ENCODE results near the gene ZNF575.

The ZNF575 gene, protein sequence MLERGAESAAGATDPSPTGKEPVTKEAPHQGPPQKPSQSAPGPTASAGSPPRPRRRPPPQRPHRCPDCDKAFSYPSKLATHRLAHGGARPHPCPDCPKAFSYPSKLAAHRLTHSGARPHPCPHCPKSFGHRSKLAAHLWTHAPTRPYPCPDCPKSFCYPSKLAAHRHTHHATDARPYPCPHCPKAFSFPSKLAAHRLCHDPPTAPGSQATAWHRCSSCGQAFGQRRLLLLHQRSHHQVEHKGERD

DNA sequence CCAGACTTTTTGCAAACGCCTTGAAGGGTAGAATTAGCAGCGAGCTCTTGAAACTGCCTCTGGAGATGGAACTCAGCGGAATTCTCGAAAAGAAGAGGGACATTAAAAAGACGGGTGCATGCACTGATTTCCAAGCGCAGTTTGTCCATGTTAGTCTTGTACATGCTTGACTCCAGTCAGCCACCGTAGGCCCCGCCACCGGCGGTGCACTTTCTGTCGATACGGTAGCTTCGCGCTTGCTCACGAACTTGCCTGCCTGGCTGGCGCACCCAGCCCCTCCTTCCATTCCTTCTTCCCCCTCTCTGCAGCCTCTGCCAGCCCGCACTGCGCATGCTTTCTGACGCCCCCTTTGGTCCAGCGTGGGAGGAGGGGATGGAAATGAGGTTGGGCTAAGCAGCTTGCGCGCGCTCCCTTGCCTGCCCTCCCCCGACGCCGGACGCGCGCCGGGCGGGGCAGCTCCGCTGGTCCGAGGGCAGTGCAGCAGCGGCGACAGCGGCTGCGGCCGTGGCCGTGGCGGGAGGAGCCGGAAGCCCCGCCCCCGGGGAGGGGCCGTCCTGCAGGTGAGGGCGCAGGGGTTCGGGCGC lies at the start of gene ZNF575:
Gene ZNF575 (plus strand): TSS at position 227 of the 584 bp plus-strand sequence. CDS start 1,235 bp downstream, outside the sequence.
- DNase-seq, result peak; percentile 98

DNA sequence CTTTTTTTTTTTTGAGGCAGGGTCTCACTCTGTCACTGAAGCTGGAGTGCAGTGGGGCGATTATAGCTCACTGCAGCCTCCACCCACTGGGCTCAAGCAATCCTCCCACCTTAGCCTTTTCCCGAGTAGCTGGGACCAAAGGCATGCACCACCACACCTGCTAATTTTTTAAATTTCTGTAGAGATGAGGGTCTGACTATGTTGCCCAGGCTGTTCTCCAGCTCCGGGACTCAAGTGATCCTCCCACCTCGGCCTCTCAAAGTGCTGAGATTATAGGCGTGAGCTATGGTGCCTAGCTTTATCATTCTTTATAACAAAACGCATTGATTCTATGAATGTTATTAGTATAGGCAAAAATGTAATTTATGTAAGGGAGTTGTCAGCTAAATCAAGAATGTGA lies 49.7 kb upstream of the ZNF575 start:
- DNase-seq, result no peak

DNA sequence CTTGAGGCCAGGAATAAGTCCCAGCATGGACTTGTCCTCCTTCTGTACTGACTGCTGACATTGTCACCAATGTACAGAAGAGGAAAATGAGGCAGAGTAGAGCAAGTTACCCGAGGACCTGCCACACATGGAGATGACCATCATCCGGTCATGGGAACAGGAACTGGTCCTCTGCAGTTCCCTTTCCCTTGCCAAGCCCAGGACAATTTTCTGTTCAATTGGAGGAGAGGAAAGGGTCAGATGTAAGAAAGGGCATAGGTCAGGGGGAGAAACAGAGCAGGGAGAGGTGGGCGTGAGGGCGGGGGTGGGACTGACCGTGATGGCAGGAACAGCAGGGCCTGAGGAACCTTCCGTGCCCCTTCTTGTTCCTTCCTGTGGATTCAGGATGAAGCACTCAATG lies 47.0 kb upstream of the ZNF575 start:
- DNase-seq, result no peak

DNA sequence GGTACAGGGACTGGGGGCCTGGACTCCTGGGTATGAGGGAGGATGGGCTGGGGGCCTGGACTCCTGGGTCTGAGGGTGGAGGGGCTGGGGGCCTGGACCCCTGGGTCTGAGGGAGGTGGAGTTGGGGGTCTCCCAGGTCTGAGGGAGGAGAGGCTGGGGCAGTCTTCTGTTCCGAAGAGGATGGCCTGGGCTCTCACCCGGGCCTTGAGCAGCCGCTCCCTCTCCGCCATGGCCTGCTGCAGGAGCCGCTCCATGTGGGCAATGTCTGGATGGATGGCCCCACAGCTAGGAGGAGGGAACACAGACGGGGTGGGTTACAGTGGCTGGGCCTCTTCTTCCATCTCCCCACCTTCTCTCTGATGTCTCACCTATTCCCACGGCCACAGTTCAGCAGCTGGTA lies 46.6 kb upstream of the ZNF575 start:
- no peak for DNase-seq

DNA sequence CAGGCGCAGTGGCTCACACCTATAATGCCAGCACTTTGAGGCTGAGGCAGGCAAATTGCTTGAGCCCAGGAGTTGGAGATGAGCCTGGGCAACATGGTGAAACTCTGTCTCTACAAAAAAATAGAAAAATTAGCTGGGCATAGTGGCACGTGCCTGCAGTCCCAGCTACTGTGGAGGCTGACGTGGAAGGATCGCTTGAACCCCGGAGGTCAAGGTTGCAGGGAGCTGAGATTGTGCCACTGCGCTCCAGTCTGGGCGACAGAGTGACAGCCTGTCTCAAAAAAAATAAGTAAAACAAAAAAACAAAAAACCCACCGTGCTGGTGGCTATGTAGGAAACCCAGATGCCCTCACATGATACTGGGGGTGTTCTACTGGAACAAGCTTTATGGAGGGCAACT lies 44.8 kb upstream of the ZNF575 start:
- DNase-seq, result no peak

DNA sequence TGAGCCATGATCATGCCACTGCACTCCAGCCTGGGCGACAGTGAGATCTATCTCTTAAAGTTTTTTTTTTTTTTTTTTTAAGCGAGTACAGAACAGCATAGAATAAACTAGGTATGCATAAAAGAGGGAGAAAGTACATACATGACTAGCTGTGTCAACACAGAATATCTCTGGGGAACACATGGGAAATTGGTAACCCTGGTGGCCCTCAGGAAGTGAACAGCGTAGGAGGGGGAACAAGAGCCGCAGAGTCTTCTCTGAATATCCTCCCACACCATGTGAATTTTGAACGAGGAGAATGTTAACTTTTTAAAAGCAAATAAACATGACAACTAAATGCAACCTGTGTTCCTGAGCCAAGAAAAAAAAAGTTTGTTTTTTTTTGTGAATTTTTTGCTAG lies 43.7 kb upstream of the ZNF575 start:
- DNase-seq, result no peak

DNA sequence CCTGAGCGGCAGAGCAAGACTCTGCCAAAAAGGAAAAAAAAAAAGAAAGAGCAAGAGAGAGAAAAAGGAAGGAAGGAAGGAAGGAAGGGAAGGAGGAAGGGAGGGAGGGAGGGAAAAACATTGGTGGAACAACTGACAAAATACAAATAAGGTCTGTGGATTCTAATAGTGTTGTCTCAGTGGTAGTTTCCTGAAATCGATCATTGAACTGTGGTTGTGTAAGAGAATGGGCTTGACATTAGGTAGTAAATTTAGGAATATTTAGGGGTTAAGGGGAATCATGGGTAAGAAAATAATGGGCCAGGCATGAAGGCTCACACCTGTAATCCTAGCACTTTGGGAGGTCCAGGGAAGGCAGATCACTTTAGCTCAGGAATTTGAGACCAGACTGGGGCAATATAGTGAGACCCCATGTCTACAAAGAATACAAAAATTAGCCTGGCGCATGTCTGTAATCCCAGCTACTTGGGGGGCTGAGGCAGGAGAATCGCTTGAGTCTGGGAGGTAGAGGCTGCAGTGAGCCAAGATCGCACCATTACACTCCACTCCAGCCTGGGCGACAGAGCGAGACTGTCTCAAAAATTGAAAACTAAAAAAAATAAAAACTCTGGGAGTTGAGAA lies 42.9 kb upstream of the ZNF575 start:
- DNase-seq, result no peak

DNA sequence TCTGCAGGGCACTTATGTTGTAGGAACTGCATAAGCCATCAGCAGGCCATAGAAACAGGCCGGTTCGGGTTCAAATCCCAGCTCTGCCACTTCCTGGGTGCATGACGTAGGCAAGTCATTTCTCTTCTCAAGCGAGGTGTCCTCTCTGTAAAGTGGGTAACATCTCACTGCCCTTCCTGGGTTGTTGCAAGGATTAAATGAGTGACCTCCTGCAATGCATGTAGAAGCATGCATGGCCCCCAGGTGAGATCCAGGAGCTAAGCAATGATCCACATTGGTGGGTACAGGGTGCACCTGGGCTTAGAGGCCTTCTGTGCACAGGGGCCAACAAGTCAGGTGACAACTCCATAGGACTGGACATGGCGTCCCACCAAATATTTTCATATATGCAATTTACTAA lies 42.2 kb upstream of the ZNF575 start:
- DNase-seq, result no peak

DNA sequence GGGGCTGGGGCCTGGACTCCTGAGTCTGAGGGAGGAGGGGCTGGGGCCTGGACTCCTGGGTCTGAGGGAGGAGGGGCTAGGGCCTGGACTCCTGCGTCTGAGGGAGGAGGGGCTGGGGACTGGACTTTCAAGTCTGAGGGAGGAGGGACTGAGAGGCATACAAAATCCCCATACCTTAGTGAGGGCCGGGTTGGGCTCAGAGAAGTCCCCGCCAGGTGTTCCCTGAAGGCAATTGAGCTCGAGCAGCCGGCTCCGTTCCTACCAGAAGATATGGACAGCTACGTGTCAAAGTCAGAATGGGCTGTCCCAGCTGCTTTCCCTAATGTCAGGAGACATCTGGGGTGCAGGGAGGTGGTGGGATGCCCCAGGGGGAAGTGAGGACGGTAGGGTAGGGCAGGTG lies 37.9 kb upstream of the ZNF575 start:
- no peak for DNase-seq

DNA sequence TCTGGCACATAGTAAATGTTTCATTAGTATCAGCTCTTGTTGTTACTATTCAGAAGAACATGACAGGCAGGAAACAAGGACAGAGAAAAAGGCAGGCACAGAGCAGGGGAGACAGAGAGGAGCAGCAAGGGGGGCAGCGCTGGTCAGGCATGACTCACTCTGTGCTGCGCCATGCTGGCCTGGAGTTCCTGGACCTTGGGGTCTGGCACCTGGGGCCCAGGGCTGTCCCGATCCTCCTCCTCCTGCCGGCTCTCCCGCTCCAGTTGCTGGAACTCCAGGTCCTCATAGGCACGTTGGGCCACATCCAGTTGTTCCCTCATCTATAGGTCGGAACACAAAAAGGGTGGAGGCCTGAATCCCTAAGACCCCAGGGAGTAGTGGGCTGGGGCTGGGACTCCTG lies 36.0 kb upstream of the ZNF575 start:
- DNase-seq, result no peak

DNA sequence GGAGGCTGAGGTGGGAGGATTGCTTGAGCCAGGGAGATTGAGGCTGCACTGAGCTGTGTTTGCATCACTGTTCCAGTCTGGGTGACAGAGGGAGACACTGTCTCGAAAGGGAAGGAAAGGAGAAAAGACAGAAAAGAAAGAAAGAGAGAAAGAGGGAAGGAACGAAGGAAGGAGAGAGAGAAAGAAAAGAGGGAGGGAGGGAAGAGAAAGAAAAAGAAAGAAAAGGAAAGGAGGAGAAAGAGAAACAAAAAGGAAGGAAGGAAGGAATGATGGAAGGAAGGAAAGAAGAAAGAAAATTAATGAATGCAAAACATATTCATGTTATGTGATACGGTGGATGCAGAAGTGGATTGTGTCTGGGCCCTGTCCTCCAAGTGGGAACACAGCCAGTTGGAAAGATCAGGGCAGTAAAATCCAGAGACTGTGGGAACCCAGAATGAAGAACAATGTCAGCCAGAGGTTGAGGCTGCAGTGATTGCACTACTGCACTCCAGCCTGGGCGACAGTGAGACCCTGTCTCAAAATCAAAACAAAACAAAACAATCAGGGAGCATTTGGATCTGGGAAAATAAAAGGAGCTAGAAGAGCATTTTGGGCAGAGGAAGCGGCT lies 34.6 kb upstream of the ZNF575 start:
- no peak for DNase-seq

DNA sequence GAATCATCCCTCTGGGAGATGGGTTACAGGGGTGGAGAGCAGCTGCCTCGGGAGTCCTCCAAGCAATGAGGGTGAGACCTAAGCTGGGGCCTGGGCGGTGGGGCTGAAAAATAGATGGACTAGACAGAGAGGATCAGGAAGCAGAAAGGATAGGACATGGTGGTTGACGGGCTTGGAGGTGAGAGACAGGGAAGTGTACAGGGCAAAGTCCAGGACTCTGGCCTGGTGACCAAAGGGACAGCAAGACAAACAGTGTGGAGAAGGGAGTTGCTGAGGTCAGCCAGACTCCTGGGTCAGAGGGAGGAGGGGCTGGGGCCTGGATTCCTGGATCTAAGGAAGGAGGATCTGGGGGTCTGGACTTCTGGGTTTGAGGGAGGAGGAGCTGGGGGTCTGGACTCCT lies 33.9 kb upstream of the ZNF575 start:
- no peak for DNase-seq

DNA sequence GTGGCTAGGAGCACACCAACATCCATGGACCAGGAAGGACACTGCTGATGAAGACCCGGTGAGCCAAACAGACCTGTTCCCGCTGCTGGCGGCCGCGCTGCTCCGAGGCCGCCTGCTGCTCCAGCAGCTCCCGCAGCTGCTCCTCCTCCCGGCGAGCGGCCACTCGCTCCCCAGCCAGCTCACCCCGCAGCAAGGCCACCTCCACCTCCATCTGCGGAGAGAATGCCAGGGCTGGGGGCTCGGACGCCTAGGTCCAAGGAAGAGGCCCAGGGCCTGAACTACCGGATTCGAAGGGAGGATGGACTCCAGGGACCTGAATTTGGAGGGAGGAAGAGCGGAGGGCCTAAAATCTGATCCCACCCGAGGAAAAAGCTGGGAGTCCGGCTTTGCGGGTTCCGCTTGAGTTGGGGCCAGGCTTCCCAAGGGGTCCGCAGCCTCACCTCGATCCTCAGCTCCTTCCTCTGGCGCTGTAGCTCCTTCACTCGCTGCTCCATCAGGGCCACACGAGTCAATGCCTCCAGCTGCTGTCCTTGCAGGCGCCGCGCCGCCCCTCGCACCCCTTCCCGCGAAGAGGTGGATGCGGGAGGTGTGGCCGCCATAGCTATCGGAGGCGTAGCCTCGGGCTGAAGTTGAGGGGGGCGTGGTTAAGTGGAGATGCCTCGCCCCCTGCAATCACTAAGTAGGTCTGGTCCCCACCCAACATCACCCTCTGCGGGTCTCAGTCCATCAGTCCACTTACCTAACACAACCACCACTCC lies 31.1 kb upstream of the ZNF575 start:
- DNase-seq, result peak; percentile 84

DNA sequence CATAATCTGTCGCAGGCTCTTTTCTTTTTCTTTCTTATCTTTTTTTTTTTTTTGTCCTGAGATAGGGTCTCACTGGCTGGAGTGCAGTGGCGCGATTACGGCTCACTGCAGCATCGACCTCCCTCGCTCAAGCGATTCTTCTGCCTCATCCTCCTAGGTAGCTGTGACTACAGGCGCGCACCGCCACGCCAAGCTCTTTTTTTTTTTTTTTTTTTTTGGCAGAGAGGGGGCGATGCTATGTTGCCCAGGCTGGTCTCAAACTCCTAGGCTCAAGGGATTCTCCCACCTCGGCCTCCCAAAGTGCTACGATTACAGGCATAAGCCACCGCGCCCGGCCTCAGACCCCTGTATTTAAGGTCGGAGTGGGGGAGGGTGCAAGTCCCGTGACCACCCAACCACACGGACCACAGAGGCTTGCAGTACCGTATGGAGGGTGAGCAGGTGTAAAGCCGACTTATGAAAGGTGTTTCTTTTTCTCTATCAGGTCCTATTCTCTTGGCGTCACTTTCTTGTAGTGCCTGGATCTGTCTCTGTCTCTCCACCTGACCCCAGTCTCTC lies 30.5 kb upstream of the ZNF575 start:
- no peak for DNase-seq

DNA sequence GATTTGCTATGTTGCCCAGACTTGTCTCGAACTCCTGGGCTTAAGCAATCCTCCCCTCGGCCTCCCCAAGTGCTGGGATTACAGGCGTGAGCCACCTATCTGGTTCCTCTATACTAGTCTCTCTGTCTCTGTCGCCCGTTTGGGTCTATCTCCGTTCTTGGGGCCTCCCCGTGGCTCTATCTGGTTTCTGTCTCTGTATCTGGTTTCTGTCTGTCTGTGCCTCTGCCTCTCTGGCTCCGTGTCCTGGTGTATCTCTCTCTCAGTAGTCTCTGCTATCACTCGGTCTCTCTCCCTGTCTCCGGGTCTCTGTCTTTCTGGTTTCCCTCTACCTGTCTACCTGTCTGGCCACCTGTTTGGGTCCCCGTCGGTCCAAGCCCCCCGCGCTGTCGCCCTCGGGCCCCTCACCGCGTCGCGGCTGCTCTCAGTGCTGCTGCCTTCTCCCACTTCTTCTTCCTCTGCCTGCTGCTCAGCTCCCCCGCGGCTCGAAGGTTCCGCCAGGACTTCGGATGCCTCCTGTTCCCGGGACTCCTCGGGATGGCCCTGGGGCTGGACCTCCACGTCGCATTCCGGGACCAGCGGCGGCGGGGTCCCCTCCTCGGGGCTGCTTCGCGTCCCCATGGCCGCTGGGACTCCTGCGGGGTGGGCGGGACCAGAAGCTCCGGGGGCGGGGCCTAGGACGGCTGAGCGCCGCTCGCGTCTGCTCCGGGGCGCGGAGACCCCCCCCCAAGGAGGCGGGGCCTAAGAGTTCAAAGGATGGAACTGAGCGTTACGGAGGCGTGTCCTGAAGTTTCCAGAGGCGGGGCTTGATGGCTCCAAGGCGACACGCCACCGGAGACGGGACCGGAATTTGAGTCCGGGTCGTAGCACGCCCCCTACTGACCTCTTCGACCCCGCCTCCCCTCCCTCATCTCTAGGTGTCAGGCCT lies 29.2 kb upstream of the ZNF575 start:
- peak; percentile 97 for DNase-seq

DNA sequence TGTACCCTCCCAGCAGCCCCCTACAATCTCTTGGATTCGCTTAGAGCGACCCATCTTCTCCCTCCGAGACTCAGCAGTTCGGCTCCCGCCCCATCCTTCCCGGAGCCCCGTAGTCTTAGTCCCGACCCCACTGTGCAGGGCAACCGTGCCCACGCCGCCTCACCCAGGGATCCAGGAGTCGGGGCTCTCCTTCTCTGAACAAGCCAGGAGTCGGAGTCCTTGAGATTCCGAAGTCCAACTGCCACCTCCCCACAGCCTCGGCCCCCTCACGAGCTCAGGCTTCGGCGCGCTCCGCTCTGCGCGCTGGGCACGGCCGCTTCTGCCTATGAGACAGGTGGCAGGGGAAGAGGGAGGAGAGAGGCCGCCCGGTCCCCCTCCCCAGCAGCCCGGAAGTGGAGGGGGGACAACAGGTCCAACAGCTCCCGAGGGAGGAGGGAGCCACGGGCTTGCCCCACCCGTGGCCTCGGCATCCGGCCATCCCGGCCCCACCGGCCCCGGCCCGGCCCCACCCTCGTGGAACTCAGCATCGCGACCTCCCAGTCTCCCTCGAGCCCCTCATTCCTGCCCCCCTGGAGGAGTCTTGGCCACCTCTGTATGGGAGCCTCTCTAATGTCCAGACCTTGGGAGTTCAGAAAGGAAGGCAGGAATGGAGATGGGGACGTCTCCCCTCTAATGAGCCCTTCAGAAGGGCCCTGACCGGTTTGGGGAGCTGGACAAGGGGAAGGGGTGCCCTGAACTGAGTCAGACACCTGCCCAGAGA lies 28.4 kb upstream of the ZNF575 start, which contains the start of gene PHLDB3:
Gene PHLDB3 (minus strand): TSS at position 321 of the 760 bp plus-strand sequence. CDS start 628 bp downstream, outside the sequence.
- peak; percentile 62 for DNase-seq

DNA sequence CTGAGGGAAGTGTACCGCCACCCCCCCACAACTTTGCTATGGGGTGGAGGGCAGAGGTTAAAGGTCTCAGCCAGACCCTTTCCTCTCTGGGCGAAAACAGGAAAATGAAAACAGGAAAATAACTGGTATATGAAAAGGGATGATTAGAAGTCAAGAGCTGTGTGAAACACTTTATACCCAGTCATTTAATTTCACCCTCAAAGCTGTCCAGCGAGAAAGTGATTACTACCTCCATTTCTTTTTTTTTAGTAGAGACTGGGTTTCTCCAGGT lies 27.9 kb upstream of the ZNF575 start:
- DNase-seq, result no peak

DNA sequence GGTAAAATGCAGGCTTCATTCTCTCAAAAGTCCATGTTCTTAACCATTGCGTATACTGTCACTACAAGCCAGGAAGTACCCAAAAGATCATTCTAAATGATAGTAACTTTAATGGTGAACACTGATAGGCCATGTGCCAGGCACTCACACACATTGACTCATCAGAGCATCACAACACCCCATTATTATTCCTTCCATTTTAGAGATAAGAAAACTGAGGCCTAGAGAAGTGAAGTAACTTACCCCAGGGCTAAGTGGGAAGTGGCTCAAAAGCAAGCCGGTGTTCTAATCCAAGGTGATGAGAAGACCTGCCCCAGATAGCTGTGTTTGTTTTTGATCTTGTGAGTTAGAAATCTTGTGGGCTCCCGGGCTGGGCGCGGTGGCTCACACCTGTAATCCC lies 27.0 kb upstream of the ZNF575 start:
- no peak for DNase-seq

DNA sequence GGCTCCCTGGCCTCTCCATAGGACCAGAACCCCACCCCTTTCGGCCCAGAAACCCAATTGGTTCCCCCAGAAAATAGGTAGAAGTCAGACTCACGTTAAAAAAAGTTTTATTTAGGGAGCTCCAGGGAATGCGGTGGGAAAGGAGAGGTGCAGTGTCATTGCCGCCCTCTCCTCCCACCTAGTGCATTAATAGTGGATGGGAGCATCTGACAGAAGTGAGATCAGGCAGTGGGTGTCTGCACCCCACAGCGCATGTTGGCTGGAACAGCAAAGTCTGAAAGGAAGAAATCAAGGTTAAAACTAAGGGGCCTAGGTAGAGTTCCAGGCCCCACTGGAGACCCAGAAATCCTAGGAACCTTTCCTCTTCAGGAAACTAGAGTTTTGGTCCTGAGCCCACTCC lies 26.4 kb upstream of the ZNF575 start:
- DNase-seq, result no peak

DNA sequence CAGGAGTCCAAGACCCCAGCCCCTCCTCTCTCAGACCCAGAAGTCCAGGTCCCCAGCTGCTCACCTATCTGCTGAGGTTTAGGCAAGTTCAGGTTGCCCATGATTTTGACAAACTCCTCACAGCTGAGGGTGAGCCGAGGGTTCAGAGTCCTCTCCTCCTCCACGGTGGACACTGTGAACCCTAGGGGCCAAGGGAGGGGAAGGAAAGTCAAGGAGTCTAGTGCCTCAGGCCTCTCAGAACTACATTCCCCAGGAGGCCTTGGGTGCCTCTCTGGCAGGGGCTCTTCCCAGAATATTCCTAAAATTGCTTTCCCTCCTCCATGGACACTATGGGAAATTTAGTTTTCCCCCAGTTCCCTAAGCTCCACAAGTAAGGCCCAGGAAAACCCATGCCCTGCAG lies 25.1 kb upstream of the ZNF575 start:
- no peak for DNase-seq

DNA sequence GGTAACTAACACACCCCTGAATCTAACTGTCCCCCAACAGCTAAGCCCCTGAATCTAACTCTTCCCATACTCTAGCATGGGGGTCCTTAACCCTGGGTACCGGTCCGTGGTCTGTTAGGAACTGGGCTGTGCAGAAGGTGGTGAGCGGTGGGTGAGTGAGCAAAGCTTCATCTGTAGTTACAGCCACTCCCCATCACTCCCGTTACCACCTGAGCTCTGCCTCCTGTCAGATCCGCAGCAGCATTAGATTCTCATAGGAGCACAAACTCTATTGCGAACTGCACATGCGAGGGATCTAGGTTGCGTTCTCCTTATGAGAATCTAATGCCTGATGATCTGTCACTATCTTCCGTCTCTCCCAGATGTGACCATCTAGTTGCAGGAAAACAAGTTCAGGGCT lies 22.3 kb upstream of the ZNF575 start:
- no peak for DNase-seq

Measured in NCI-H82 (cell line).